HCT116 (cell line): Measurements from ENCODE around the gene ROMO1.

Experiments
- CBX3 ChIP-seq: IDR thresholded peaks from 2 replicates; pipeline ENCODE4 v1.6.1; 2012; ENCODE audit warnings: low read depth
- CEBPB ChIP-seq: IDR thresholded peaks from 2 replicates; pipeline ENCODE4 v1.6.1; 2012; ENCODE audit warnings: low read depth
- EGR1 ChIP-seq: IDR thresholded peaks from 2 replicates; pipeline ENCODE4 v1.6.1; 2012; ENCODE audit warnings: low read depth
- EZH2 ChIP-seq: fragments of 200-600 bp; sonication (generic); IDR thresholded peaks from 2 replicates; pipeline ENCODE4 v1.6.1; 2017; ENCODE audit warnings: antibody characterized with exemption, mixed run types
- EZH2phosphoT487 ChIP-seq: fragments of 200-600 bp; IDR thresholded peaks from 2 replicates; pipeline ENCODE4 v1.6.1; 2018; ENCODE audit warnings: antibody characterized with exemption, borderline replicate concordance
- POLR2A ChIP-seq: IDR thresholded peaks from 2 replicates; pipeline ENCODE4 v1.7.0; 2011; ENCODE audit warnings: borderline replicate concordance; ENCODE audit not compliant: insufficient read depth, insufficient read length; ENCODE audit errors: extremely low read depth
- SIN3A ChIP-seq: IDR thresholded peaks from 2 replicates; pipeline ENCODE4 v1.6.1; 2012; ENCODE audit warnings: low read depth
- YY1 ChIP-seq: IDR thresholded peaks from 2 replicates; pipeline ENCODE4 v1.6.1; 2011; ENCODE audit warnings: low read length, low read depth, moderate library complexity, mild to moderate bottlenecking; ENCODE audit not compliant: insufficient replicate concordance; ENCODE audit errors: extremely low read depth
- ZFX ChIP-seq: fragments of 450-650 bp; IDR thresholded peaks from 2 replicates; pipeline ENCODE4 v1.6.1; 2017
- TF ChIP-seq, protein P1 (sequence below): IDR thresholded peaks from 2 replicates; pipeline ENCODE4 v1.6.1; 2012
- TF ChIP-seq, protein P2 (sequence below), 3 experiments: fragments of 200-600 bp in 1 of 3; sonication (generic) in 1 of 3; IDR thresholded peaks in 2 of 3; conservative IDR thresholded peaks in 1 of 3; 2 replicates each; pipeline ENCODE4 v1.5.1; 2012 to 2017; ENCODE audit warnings: low read depth in 2 of 3, low read length in 2 of 3, antibody characterized with exemption in 1 of 3, borderline replicate concordance in 1 of 3, control low read depth in 1 of 3, mild to moderate bottlenecking in 1 of 3, mixed read lengths in 1 of 3, mixed run types in 1 of 3, moderate library complexity in 1 of 3; ENCODE audit not compliant: insufficient read depth in 1 of 3
- TF ChIP-seq, protein P3 (sequence below): IDR thresholded peaks from 2 replicates; pipeline ENCODE4 v1.6.1; 2012; ENCODE audit warnings: low read depth
- TF ChIP-seq, protein P4 (sequence below): IDR thresholded peaks from 2 replicates; pipeline ENCODE4 v1.6.1; 2011; ENCODE audit warnings: mild to moderate bottlenecking, low read length, moderate library complexity; ENCODE audit not compliant: insufficient replicate concordance; ENCODE audit errors: extremely low read depth

DNA sequence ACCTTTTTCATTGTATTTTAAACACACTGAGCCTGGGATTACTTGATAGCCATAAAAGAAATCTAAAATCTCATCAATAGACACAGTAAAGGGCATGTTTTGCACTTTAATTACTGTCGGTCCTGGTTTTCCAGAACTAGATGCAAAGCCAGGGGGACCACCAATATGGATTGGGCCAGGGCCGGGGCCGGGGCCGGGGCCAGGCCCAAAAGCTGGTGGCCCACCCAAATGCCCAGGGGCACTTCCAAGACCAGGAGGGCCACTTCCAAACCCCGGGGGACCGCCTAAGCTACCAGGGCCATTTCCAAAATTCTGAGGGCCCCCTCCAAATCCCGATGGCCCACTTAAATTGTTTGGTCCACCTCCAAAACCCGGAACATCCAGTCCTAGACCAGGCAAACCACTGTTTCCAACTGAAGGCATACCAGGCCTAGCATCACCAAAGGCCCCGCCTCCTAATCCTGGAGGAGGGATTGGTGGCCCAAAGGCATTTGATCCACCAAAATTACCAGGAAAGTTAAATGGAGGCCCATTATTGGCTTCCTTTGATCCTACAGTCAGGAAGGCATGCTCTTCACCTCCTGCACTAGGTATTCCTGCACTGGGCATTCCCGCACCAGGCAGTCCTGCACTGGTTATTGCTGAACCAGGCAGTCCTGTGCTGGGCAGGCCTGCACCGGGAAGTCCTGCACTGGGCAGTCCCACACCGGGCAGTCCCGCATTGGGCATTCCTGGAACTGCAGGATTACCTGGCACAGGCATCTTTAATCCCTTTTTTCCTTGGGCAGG is 46.4 kb upstream of the ROMO1 start:
- TF ChIP-seq EZH2 (no peak), CEBPB (no peak), POLR2A (no peak), ZFX (no peak), SIN3A (no peak), YY1 (no peak), EGR1 (no peak), EZH2phosphoT487 (no peak), CBX3 (no peak)
- TF ChIP-seq, protein P1, sequence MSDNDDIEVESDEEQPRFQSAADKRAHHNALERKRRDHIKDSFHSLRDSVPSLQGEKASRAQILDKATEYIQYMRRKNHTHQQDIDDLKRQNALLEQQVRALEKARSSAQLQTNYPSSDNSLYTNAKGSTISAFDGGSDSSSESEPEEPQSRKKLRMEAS = no peak
- TF ChIP-seq, protein P2, sequence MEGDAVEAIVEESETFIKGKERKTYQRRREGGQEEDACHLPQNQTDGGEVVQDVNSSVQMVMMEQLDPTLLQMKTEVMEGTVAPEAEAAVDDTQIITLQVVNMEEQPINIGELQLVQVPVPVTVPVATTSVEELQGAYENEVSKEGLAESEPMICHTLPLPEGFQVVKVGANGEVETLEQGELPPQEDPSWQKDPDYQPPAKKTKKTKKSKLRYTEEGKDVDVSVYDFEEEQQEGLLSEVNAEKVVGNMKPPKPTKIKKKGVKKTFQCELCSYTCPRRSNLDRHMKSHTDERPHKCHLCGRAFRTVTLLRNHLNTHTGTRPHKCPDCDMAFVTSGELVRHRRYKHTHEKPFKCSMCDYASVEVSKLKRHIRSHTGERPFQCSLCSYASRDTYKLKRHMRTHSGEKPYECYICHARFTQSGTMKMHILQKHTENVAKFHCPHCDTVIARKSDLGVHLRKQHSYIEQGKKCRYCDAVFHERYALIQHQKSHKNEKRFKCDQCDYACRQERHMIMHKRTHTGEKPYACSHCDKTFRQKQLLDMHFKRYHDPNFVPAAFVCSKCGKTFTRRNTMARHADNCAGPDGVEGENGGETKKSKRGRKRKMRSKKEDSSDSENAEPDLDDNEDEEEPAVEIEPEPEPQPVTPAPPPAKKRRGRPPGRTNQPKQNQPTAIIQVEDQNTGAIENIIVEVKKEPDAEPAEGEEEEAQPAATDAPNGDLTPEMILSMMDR (IDR thresholded peaks at IDR 0.05 in 2 of 3, conservative IDR thresholded peaks at IDR 0.05 in 1 of 3; ENCODE audit: borderline replicate concordance in 1 of 3, insufficient read depth in 1 of 3, low read depth in 2 of 3, low read length in 2 of 3) = no peak
- TF ChIP-seq, protein P3, sequence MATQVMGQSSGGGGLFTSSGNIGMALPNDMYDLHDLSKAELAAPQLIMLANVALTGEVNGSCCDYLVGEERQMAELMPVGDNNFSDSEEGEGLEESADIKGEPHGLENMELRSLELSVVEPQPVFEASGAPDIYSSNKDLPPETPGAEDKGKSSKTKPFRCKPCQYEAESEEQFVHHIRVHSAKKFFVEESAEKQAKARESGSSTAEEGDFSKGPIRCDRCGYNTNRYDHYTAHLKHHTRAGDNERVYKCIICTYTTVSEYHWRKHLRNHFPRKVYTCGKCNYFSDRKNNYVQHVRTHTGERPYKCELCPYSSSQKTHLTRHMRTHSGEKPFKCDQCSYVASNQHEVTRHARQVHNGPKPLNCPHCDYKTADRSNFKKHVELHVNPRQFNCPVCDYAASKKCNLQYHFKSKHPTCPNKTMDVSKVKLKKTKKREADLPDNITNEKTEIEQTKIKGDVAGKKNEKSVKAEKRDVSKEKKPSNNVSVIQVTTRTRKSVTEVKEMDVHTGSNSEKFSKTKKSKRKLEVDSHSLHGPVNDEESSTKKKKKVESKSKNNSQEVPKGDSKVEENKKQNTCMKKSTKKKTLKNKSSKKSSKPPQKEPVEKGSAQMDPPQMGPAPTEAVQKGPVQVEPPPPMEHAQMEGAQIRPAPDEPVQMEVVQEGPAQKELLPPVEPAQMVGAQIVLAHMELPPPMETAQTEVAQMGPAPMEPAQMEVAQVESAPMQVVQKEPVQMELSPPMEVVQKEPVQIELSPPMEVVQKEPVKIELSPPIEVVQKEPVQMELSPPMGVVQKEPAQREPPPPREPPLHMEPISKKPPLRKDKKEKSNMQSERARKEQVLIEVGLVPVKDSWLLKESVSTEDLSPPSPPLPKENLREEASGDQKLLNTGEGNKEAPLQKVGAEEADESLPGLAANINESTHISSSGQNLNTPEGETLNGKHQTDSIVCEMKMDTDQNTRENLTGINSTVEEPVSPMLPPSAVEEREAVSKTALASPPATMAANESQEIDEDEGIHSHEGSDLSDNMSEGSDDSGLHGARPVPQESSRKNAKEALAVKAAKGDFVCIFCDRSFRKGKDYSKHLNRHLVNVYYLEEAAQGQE = no peak
- TF ChIP-seq, protein P4, sequence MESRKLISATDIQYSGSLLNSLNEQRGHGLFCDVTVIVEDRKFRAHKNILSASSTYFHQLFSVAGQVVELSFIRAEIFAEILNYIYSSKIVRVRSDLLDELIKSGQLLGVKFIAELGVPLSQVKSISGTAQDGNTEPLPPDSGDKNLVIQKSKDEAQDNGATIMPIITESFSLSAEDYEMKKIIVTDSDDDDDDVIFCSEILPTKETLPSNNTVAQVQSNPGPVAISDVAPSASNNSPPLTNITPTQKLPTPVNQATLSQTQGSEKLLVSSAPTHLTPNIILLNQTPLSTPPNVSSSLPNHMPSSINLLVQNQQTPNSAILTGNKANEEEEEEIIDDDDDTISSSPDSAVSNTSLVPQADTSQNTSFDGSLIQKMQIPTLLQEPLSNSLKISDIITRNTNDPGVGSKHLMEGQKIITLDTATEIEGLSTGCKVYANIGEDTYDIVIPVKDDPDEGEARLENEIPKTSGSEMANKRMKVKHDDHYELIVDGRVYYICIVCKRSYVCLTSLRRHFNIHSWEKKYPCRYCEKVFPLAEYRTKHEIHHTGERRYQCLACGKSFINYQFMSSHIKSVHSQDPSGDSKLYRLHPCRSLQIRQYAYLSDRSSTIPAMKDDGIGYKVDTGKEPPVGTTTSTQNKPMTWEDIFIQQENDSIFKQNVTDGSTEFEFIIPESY = no peak
